GM12872 (cell line): ENCODE results near the gene DKKL1.

Experiments used
- TF ChIP-seq, protein P1 (sequence below): IDR thresholded peaks from 3 replicates; pipeline ENCODE4 v1.5.1; 2011; ENCODE audit warnings: low read depth, mild to moderate bottlenecking, low read length, moderate library complexity; ENCODE audit not compliant: insufficient read depth

The DKKL1 gene

DNA sequence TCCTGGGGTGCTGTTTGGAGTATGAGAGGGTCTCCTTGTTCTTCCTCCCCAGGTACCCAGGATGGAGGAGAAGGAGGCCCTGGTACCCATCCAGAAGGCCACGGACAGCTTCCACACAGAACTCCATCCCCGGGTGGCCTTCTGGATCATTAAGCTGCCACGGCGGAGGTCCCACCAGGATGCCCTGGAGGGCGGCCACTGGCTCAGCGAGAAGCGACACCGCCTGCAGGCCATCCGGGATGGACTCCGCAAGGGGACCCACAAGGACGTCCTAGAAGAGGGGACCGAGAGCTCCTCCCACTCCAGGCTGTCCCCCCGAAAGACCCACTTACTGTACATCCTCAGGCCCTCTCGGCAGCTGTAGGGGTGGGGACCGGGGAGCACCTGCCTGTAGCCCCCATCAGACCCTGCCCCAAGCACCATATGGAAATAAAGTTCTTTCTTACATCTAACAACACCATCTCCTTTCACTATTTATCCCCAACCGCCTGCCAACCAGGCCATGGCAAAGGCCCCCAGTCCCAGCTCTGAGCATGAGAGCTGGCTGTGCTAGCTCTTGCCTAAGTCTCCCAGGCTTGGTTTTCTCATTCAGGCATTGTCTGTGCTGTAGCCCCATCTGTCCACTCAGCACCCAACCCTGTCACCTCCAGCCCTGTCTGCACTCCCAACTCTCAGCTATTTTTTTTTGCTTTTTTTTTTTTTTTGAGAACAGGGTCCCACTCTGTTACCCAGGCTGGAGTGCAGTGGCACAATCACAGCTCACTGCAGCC, 11.2 kb downstream of the DKKL1 start:
- TF ChIP-seq, protein P1, sequence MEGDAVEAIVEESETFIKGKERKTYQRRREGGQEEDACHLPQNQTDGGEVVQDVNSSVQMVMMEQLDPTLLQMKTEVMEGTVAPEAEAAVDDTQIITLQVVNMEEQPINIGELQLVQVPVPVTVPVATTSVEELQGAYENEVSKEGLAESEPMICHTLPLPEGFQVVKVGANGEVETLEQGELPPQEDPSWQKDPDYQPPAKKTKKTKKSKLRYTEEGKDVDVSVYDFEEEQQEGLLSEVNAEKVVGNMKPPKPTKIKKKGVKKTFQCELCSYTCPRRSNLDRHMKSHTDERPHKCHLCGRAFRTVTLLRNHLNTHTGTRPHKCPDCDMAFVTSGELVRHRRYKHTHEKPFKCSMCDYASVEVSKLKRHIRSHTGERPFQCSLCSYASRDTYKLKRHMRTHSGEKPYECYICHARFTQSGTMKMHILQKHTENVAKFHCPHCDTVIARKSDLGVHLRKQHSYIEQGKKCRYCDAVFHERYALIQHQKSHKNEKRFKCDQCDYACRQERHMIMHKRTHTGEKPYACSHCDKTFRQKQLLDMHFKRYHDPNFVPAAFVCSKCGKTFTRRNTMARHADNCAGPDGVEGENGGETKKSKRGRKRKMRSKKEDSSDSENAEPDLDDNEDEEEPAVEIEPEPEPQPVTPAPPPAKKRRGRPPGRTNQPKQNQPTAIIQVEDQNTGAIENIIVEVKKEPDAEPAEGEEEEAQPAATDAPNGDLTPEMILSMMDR: no peak

DNA sequence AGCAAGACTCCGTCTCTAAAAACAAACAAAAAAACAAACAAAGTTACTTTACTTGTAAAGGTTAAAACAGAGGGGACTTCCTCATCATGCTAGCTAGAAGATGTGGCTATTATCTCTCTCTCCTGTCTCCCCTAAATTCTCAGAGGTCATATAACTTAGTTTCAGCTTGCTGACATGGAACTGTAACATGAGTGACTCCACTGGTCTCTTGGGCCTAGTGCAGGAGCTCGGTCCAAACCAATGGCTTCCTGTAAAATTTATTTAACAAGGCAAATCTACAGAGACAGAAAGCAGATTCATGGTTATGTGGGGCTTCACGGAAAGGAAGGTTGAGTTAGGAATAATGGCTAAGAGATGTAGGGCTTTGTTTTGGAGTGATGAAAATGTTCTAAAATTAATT, 14.8 kb downstream of the DKKL1 start:
- TF ChIP-seq, protein P1: no peak

- TF ChIP-seq, protein P1: no peak
Observed at GRCh38 chr19:49380391-49380790, 16.7 kb downstream of the DKKL1 start.

GRCh38 chr19:49382639-49383038, 19.0 kb downstream of the DKKL1 start:
- TF ChIP-seq, protein P1: no peak

GRCh38 chr19:49383599-49383998, 19.9 kb downstream of the DKKL1 start:
- TF ChIP-seq, protein P1: no peak

DNA sequence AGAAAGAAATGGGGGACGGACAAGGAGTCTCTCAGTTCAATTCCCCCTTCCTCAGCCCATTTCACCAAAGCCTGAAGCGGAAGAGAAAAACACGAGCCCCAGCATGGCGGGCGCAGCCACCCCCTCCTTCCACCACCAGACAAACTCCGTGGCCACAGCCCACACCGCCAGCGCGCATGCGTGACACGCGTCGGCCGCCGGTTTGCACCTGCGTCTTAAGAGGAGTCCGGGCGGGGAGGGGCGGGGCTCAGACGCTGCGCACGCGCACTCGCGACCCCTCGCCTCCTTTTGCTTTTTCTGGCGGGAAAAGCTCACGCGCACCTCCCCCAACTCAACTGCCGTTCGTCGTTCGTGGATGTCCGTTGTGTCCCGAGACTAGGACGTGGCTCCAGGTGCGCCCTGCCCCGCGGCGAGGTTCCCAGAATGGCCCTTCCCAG, 24.3 kb downstream of the DKKL1 start, which contains the start of gene KASH5:
TSS of gene KASH5 (plus strand) at position 314 of the 437 bp plus-strand sequence. CDS start 2,635 bp downstream, outside the sequence.
- TF ChIP-seq, protein P1: no peak

DNA sequence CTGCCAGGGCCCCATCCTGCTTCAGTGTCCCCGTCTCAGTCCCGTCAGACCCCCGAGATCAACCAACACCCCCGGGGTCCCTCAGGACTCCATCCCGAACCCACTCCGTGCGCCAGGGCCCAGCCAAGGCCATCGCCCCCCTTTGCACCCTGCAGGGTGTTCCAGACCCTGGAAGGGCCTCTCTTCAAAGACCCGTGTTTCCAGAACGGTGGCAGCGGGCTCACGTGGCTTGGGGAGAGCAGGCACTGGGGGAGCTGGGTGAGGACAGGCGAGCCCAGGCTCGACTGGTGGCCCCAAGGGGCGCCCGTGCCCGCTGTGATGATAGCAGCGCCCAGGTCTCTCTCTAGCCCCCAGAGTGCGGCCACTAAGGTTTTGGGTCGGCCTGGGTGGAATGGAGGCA, 25.7 kb downstream of the DKKL1 start:
- TF ChIP-seq, protein P1: no peak
